ENCODE data around the gene NOS3. TPM values are rescaled to one million over a fixed set of nuclear protein-coding genes. Genes with fewer than 3 reads are reported as not detected.

The NOS3 gene
- total RNA-seq, 3 donors from 2014 or later = 2.5 to 6.3 (median 6.0) TPM

- ATAC-seq (no peak), DNase-seq (peak in 1 of 3 donors; percentile 31)
- H3K9me3 ChIP-seq = peaks cover 11% of the 10 kb centered on the region
- H3K36me3 ChIP-seq (ENCODE audit: low read depth) = no peaks in the 10 kb centered on the region
- H3K4me1 ChIP-seq (ENCODE audit: low read depth) = peaks cover 7% of the 10 kb centered on the region
- intact Hi-C loops (cut with DNase I, micrococcal nuclease) = loop anchor here (5.0 to 10.0 kb wide), 2 partner anchors 92 to 215 kb away; no protein-coding TSS in a partner anchor
- H3K4me3 ChIP-seq = no peak overlapping the region
- TF ChIP-seq, protein P1, sequence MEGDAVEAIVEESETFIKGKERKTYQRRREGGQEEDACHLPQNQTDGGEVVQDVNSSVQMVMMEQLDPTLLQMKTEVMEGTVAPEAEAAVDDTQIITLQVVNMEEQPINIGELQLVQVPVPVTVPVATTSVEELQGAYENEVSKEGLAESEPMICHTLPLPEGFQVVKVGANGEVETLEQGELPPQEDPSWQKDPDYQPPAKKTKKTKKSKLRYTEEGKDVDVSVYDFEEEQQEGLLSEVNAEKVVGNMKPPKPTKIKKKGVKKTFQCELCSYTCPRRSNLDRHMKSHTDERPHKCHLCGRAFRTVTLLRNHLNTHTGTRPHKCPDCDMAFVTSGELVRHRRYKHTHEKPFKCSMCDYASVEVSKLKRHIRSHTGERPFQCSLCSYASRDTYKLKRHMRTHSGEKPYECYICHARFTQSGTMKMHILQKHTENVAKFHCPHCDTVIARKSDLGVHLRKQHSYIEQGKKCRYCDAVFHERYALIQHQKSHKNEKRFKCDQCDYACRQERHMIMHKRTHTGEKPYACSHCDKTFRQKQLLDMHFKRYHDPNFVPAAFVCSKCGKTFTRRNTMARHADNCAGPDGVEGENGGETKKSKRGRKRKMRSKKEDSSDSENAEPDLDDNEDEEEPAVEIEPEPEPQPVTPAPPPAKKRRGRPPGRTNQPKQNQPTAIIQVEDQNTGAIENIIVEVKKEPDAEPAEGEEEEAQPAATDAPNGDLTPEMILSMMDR (IDR thresholded peaks at IDR 0.05) = no peak
Measured at GRCh38 chr7:150989456-150989855, 1.4 kb upstream of the NOS3 start.

GRCh38 chr7:150992051-150992640 is 1.3 kb downstream of the NOS3 start:
- Histone ChIP-seq H3K4me3 (no peak overlapping the region), H3K9me3 (peaks cover 11% of the 10 kb centered on the region), H3K36me3 (ENCODE audit: low read depth) (no peaks in the 10 kb centered on the region), H3K4me1 (ENCODE audit: low read depth) (peaks cover 7% of the 10 kb centered on the region)
- DNase-seq (peak in 1 of 3 donors; percentile 19), ATAC-seq (no peak)
- TF ChIP-seq, protein P1 (IDR thresholded peaks at IDR 0.05) = no peak
- intact Hi-C loops (cut with DNase I, micrococcal nuclease) = no loop called here

GRCh38 chr7:150992833-150993302 is 2.1 kb downstream of the NOS3 start:
- ATAC-seq (peak; percentile 27), DNase-seq (no peak)
- intact Hi-C loops (cut with DNase I, micrococcal nuclease) = no loop called here
- Histone ChIP-seq H3K4me3 (no peak overlapping the region), H3K36me3 (ENCODE audit: low read depth) (no peaks in the 10 kb centered on the region), H3K4me1 (ENCODE audit: low read depth) (peaks cover 7% of the 10 kb centered on the region), H3K9me3 (peaks cover 11% of the 10 kb centered on the region)
- TF ChIP-seq, protein P1 (IDR thresholded peaks at IDR 0.05) = no peak

GRCh38 chr7:150993511-150993910 is 2.7 kb downstream of the NOS3 start:
- H3K4me1 ChIP-seq (ENCODE audit: low read depth) = peaks cover 3% of the 10 kb centered on the region
- TF ChIP-seq, protein P1 (IDR thresholded peaks at IDR 0.05) = no peak
- H3K9me3 ChIP-seq = peaks cover 11% of the 10 kb centered on the region
- DNase-seq (no peak), ATAC-seq (no peak)
- intact Hi-C loops (cut with DNase I, micrococcal nuclease) = no loop called here
- no peak overlapping the region for H3K4me3 ChIP-seq
- no peaks in the 10 kb centered on the region for H3K36me3 ChIP-seq (ENCODE audit: low read depth)

- intact Hi-C loops (cut with DNase I, micrococcal nuclease) = no loop called here
- Histone ChIP-seq H3K9me3 (peaks cover 11% of the 10 kb centered on the region), H3K4me1 (ENCODE audit: low read depth) (no peaks in the 10 kb centered on the region), H3K36me3 (ENCODE audit: low read depth) (no peaks in the 10 kb centered on the region), H3K4me3 (no peak overlapping the region)
- TF ChIP-seq, protein P1 (IDR thresholded peaks at IDR 0.05) = no peak
- ATAC-seq = peak; percentile 62
- DNase-seq = no peak
Measured at GRCh38 chr7:150994141-150994837, 3.5 kb downstream of the NOS3 start.
